GM19328 (cell line): ENCODE results near the gene KRT39.
"Not testable (repeated sequence)": the region's sequence is repeated elsewhere in the genome, so short reads cannot be mapped to it uniquely, and the experiment has no call there.

ENCODE experiments used
- ATAC-seq: cut with Tn5 transposase; IDR thresholded peaks from one replicate; pipeline ENCODE4 v1.9.1; 2021; ENCODE audit warnings: mild to moderate bottlenecking, moderate library complexity; ENCODE audit not compliant: unreplicated experiment

KRT39 gene

GRCh38 chr17:40966848-40967247 lies at the start of gene KRT39:
KRT39 (minus strand) TSS chr17:40966948; CDS start chr17:40966856, 92 bp downstream.
- no peak for ATAC-seq

DNA sequence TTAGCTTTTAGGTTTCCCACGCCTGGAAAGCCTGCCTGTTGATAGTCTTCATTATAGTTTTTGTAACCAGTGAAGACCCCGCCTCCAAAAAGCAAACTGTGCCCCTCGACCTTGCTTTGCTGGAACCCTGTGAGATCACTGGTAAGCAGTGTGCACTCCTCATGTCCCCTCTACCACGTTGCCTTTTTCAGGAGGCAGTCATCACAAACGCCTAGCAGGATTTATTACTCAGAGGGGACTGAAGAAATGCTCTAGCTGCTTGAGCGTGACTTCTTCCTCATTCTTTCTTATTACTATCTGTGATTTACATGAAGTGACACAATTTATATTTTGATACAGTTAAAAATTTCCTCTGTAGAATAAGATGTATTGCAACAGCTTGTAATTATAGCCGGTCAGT lies 48.7 kb upstream of the KRT39 start:
- ATAC-seq = no peak

- ATAC-seq = no peak
Measured at GRCh38 chr17:41013606-41014005, 46.9 kb upstream of the KRT39 start.

GRCh38 chr17:41013181-41013580 lies 46.4 kb upstream of the KRT39 start:
- ATAC-seq = no peak

- no peak for ATAC-seq
Measured at GRCh38 chr17:41012326-41013120, 45.8 kb upstream of the KRT39 start.

GRCh38 chr17:41010441-41010840 lies 43.7 kb upstream of the KRT39 start:
- no peak for ATAC-seq

DNA sequence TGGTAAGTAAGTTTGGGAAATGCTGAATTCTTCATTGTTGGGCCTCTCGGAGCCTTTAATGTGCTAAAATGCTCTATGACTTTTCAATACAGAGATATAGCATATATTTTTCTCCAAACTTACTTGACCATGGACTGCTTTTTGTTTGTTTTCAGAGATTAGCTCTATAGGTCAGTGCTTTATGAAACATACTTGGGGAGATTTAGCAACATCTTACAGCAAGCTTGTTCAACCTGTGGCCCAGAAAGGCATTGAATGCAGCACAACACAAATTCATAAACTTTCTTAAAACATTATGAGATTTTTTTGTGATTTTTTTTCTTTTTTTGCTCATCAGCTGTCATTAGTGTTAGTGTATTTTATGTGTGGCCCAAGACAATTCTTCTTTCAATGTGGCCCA lies 43.2 kb upstream of the KRT39 start:
- ATAC-seq = no peak

DNA sequence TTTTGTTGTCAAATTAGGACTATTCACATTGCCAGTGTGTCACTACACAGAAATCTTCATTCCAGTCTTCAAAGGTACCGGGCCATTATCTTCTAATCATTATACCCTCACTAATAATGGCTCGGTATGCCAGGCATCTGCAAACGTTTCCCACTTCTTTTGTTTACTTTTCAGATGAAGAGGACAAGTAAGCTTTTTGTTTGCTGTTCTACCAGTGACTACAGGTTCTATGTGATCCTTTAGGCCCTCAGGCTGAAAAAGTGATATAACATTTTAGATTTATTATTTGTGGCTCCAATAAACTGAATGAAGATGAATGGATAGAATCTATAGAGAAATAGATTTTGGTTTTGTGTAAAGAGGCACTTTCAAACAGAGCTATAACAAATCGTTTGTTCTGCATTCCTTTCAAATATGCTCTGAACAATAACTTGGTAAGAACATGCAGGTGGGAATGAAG lies 42.6 kb upstream of the KRT39 start:
- no peak for ATAC-seq

- ATAC-seq = no peak
Measured at GRCh38 chr17:41008811-41009210, 42.1 kb upstream of the KRT39 start, which contains the start of gene KRTAP3-1. KRTAP3-1 (minus strand) TSS chr17:41009128; CDS start chr17:41009074, 54 bp downstream.

GRCh38 chr17:41004397-41004796 lies 37.6 kb upstream of the KRT39 start:
- no peak for ATAC-seq

- ATAC-seq = no peak
Measured at GRCh38 chr17:41003926-41004325, 37.2 kb upstream of the KRT39 start.

DNA sequence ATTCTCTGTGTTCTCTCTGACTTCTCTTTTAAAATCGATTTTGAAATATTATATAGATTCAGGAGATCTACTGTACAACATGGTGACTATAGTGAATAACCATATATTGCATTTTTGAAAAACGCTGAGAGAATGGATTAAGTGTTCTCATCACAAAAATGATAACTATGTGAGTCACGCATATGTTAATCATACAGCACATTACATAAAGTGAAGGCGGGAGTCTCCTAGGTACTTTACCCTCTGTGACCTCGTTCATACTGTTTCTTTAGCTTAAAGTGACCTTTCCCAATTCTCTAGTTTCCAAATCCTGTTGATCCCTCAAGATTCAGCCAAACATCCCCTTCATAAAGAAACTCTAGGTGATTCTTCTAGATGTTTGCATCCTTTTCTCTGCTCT lies 36.1 kb upstream of the KRT39 start:
- ATAC-seq = no peak

- no peak for ATAC-seq
Measured at GRCh38 chr17:41001795-41002194, 35.0 kb upstream of the KRT39 start.

GRCh38 chr17:40999563-40999962 lies 32.8 kb upstream of the KRT39 start, which contains the start of gene KRTAP3-2:
KRTAP3-2 (minus strand) TSS chr17:40999906; CDS start chr17:40999853, 53 bp downstream.
- not testable (repeated sequence) for ATAC-seq

- ATAC-seq = no peak
Measured at GRCh38 chr17:40997361-40997760, 30.6 kb upstream of the KRT39 start.

DNA sequence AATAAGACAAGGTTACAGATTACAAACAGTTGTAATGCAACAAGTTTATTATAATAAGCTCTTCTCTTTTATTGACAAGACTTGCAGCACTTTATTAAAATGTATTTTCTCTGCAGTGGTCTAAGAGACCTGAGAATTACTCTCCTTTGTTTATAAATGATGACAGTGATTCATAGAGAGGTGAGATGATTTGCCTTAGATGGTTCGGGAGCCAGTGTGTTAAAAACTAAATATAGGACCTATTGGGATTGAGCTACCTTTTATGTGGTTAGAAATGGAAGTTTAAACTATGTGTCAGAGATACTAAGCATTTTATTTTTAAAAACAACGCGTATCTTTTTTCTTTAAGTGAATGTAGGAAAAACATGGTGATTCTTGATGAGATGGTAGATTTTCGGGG lies 30.1 kb upstream of the KRT39 start:
- ATAC-seq = no peak

- no peak for ATAC-seq
Measured at GRCh38 chr17:40995116-40995515, 28.4 kb upstream of the KRT39 start.

GRCh38 chr17:40993839-40994238 lies 27.1 kb upstream of the KRT39 start, which contains the start of gene KRTAP3-3:
KRTAP3-3 (minus strand) TSS chr17:40994164; CDS start chr17:40994097, 67 bp downstream.
- no peak for ATAC-seq

- no peak for ATAC-seq
Measured at GRCh38 chr17:40993084-40993483, 26.3 kb upstream of the KRT39 start.

DNA sequence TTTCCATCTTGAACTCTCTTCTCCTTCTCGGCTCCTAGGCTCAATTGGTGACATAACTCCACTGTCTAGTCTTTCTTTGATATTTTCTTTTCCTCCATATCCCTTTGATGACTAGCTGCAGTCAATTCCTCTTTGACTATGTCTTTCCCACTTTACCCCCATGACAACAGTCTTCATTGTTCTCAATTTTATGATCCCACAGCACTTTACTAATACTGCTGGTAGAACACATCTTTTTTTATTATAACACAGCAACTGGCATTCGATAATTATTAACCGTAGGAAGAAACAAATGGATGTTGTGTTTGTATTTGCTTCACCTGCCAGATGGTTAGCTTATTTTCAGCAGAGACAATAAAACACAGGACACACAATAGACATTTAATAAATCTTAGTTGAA lies 25.9 kb upstream of the KRT39 start:
- ATAC-seq = no peak

GRCh38 chr17:40986920-40987319 lies 20.2 kb upstream of the KRT39 start:
- no peak for ATAC-seq

DNA sequence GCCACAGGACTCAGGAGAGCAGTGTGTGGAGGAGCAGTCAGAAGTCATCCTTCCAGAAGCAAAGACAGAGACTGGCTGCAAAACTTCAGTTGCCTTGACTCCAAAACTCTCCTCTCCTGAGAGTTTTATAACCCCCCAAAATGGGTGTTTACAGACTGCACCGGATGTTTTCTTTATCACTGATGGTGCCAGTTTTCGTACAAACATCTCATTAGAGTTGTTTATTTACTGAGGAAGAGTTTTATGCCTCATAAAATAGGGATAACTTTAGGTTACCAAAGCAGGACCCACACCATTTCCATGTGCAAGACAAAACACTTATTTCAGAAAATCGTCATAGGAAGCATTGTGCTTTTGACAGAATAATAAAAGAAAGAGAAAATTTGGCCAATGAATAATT lies 17.5 kb upstream of the KRT39 start, which contains the start of gene KRT40:
TSS of gene KRT40 (minus strand) at position 101 of the 400 bp plus-strand sequence. CDS start at position 48, 53 bp downstream.
- ATAC-seq = no peak
